Thyroid gland (tissue), 4 donors: ENCODE data around the gene SH2D5.

Experiments
- CTCF ChIP-seq, 6 experiments: fragments of 200-600 bp in 3 of 6; fragments of 450-650 bp in 3 of 6; sonication (generic) in 3 of 6; IDR thresholded peaks; one replicate each; pipeline ENCODE4 v1.5.1; 2016 to 2019; ENCODE audit warnings: antibody characterized with exemption in 6 of 6, mild to moderate bottlenecking in 2 of 6, inconsistent platforms in 1 of 6, moderate library complexity in 1 of 6
- POLR2A ChIP-seq, 2 donors: fragments of 450-650 bp; IDR thresholded peaks; one replicate each; pipeline ENCODE4 v1.6.1; 2017; ENCODE audit warnings: antibody characterized with exemption in 2 of 2, mild to moderate bottlenecking in 2 of 2, moderate library complexity in 1 of 2

- TF ChIP-seq CTCF (IDR thresholded peaks at IDR 0.05) (no peak), POLR2A (IDR thresholded peaks at IDR 0.05) (no peak)
Observed at GRCh38 chr1:20698195-20698910, 34.1 kb downstream of the SH2D5 start.
